ENCODE measurements around the gene ORMDL2.
"Not testable (repeated sequence)": the region's sequence is repeated elsewhere in the genome, so short reads cannot be mapped to it uniquely, and the experiment has no call there.

The ORMDL2 gene

DNA sequence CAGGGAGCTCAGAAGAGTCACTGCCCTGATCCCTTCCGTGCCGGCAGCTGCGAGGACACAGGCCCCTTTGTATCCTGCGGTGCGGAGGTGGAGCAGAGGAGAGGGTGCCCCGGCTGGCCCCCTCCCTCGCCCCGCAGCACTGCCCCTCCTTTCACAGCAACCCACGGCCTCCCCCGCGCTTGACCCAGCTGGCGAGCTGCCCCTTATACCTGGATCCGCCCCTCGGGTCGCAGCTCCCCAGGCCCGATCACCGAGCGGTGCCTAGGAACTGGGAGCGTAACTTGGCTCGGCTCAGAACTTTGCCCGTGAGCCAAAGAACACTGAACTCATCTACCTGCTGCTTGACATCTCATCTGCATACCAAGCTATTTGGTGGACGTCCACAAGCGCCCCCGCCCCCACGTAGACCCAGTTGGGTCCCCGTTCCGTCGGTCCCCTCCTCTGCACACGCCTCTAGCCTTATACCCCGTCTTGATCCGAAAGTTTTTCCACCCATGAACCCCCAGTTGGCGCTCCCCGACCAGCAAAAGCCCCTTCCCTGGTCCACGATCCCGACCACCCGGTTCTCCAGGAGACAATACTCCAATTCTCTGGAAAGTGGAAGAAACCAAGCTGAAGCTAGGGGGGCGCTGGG, 12.2 kb downstream of the ORMDL2 start:
- DNase-seq = peak; percentile 51

- DNase-seq = peak; percentile 66
These were observed 13.0 kb downstream of the ORMDL2 start for GRCh38 chr12:55830601-55831446.

GRCh38 chr12:55831447-55831815, 13.6 kb downstream of the ORMDL2 start:
- DNase-seq = no peak

DNA sequence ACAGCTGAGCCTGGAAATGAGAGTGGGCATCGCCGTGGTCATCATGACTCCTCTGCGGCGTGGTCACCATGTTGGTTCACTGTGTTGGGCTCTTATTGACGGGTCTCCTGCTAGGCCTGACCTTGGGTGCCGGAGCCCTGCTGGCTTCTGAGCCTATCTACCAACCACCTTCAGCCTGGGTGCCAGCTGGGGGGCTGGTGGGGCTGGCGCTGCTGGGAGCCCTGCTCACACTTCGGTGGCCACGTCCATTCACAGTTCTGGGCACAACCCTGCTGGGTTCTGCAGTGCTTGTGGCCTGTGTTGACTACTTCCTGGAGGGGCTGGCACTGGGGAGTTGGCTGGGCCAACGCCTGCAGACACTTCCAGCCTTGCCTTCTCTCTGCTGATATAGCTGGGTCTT, 15.2 kb downstream of the ORMDL2 start:
- no peak for DNase-seq

GRCh38 chr12:55834400-55834799, 16.6 kb downstream of the ORMDL2 start:
- DNase-seq = not testable (repeated sequence)

- DNase-seq = no peak
These were observed 20.5 kb downstream of the ORMDL2 start for GRCh38 chr12:55838361-55838760.

DNA sequence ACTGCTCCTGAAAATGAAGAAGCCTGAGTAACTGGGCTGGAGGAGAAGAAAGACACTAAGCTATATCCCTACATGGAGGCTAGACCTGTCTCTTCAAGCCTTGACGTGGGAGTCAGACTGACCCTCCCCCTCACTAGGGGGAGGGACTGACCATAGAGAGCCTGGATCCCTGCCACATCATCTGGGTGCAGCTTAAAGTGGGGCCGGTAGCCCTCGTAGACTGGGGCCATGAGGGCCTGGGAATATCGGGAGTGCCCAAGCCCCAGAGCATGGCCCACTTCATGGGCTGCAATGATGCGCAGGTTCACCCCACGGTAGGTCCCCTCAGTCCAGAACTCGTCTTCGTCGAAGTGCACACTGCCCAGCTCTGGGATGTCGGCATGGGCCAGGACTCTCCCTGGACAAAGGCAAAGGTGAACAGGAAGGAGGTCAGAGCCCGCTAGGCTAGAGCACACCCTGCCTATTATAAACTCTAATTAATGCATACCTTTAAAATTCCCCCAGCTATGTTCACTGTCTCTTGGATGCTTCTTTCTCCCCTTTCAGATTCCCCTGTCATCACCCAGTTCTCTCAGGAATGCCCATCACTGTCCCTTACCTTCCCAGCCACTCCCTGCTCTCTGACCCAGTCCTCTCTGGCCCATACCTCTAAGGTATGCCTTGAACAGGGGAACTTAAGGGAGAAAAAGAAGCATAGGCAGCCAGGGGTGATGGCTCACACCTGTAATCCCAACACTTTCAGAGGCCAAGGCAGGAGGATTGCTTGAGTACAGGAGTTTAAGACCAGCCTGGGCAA, 21.7 kb downstream of the ORMDL2 start:
- DNase-seq = no peak

- no peak for DNase-seq
These were observed 22.9 kb downstream of the ORMDL2 start for GRCh38 chr12:55840581-55841351.

- no peak for DNase-seq
These were observed 25.0 kb downstream of the ORMDL2 start, which contains the start of gene MMP19 for GRCh38 chr12:55842681-55843429. Gene MMP19, minus strand, starts transcription at chr12:55842936. Its CDS starts 106 bp downstream, at chr12:55842830.

- no peak for DNase-seq
These were observed 25.6 kb downstream of the ORMDL2 start for GRCh38 chr12:55843431-55843830.

DNA sequence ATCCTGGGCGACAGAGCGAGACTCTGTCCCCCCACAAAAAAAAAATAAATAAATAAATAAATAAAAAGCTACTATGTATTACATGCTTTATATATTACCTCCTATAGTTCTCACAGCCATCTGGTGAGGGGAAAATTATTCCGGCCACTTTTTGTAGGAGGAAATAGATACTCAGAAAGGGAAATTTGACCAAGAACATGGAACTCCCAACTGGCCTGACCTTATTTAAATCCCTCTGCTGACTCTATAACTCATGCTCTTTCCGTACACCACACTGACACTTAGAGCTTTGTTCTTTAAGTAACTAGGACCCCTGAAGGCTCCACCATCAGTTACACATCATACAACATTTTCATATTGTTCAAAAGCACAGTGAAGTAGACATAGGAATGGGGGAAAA, 27.1 kb downstream of the ORMDL2 start:
- no peak for DNase-seq

GRCh38 chr12:55845361-55845760, 27.5 kb downstream of the ORMDL2 start:
- no peak for DNase-seq

DNA sequence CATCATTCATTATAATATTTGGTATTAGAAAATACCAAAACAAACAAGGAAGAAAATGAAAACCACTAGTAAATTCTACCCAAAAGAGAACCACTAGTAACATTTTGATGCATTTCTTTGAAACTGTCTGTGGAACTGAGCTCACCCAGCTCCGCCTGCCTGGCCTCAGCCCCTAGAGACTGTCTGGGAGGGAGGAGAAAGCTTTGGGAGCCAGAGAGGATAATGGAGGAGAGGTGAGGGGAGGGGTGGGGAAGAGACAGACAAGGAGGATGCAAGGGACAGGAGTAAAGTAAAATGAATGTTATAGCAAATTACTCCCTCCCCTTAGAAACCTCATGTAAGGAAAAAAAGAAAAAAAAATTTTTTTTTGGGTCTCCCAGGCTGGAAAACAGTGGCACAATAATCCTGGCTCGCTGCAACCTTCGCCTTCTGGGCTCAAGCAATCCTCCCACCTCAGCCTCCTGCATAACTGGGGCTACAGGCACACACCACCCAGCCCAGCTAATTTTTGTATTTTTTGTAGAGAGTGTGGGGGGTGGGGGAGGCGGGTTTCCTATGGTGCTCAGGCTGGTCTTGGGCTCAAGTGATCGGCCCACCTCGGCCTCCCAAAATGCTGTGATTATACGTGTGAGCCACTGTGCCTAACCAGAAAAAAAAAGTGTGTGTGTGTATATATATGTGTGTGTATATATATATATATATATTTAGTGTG, 28.1 kb downstream of the ORMDL2 start:
- DNase-seq = no peak

- no peak for DNase-seq
These were observed 29.2 kb downstream of the ORMDL2 start for GRCh38 chr12:55847033-55847432.

- DNase-seq = no peak
These were observed 29.9 kb downstream of the ORMDL2 start for GRCh38 chr12:55847603-55848291.

DNA sequence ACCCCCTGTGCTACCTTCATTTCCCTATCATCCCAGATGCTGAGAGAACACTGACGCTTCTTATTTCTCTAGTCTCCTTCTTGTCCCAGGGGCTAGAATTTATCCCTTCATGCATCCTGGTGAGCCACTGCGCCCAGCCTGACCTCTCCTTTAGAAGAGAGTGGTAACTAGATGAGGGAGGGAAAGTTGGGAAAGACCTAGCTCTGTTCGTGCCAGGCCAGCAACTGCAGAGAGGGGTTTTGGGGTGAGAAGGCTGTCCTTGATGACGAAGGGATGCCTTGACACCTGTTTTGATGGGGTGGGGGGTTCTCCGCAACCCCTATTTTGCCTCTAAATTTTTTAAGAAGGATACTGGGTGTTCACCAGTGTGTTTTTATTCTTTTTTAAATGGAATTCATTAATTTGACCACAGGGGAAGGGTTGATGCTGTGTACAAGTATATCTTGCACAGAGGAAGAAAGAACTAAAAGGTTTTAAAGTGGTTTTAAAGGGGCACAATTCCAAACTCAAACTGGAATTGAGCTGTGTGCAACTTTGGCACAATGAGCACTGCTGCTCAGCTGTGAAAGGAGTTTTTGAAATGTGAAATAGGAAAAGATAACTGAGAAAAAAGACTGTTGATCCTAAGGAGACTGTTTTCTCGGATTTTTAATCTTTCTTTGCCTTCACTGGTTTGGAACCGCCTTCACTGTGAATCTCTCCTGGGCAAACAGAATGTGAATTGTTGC, 31.9 kb downstream of the ORMDL2 start:
- DNase-seq = no peak

DNA sequence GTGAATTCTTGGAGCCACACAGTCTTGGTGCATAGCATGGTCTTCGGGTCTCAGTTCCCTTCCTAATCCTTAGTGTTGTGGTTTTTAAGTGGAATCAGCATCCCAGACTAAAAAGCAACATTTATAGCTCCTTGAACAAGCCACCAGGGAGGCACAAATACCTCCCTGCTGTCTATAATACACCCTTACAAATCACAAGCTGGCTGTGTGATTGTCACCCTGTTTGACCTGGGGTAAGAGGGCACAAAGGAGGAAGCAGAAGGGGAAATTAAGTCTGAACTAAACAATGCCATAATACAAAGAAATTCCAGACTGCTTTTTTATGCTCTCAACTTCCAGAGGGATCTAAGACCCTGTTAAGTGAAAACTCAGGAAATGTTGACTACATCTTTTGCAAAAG, 32.6 kb downstream of the ORMDL2 start:
- no peak for DNase-seq

DNA sequence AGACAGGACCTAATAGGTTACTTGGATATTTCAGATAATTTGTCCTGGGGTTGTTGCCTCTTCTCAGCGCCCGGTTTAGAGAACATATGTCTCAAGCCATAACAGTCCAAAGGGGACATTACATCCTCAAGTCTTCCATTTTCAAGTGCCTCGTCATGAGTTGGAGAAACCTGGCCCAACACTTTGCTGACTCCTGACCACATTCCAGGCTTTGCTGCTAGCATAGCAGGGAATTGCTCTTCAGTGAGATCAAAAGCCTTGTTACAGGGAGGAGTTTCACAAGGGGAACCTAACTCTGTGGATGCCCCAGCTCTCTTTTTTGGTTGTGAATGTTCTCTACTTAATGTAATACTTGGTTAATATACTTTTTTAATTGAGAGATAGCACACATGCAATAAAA, 33.1 kb downstream of the ORMDL2 start:
- DNase-seq = no peak

DNA sequence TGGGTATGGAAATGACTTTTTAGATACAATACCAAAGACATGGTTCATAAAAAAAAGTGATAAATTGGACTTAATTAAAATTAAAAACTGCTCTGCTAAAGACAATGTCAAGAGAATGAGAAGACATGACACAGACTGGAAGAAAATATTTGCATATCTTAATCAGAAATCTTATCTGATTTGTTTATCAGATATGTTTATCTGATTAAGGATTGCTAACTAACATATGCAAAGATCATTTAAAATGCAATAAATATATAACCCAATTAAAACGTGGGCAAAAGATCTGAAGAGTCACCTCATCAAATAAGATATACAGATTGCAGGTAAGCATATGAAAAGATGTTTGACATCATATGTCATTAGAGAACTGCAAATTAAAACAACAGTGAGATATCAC, 34.9 kb downstream of the ORMDL2 start:
- no peak for DNase-seq

- no peak for DNase-seq
These were observed 43.6 kb downstream of the ORMDL2 start for GRCh38 chr12:55861396-55861795.

Measured in activated T-cell treated with anti-CD3 and anti-CD28 coated beads, Interleukin-2, amount 50 U/mL, for 1 hour (primary cell).